Breast epithelium (tissue), 4 donors: ENCODE measurements around the gene PASK. TPM values are rescaled to one million over a fixed set of nuclear protein-coding genes. Genes with fewer than 3 reads are reported as not detected.

Experiments
- DNase-seq, 2 donors: peaks; one replicate each; pipeline ENCODE4 v3.0.0-alpha.2; 2019; ENCODE audit warnings: low spot score in 2 of 2
- H3K27ac ChIP-seq, 2 donors: fragments of 200-600 bp; sonication (generic) in 1 of 2; one replicate each; pipeline ENCODE4 v1.5.1; 2016 to 2019; ENCODE audit warnings: mild to moderate bottlenecking in 1 of 2
- H3K27me3 ChIP-seq, 2 donors: fragments of 200-600 bp; sonication (generic) in 1 of 2; one replicate each; pipeline versions ENCODE4 v1.5.1 to v1.6.0; 2017 to 2019; ENCODE audit warnings: control low read depth in 1 of 2, mild to moderate bottlenecking in 1 of 2
- H3K36me3 ChIP-seq: fragments of 200-600 bp; one replicate; pipeline ENCODE4 v1.5.1; 2019
- H3K4me1 ChIP-seq, 2 donors: fragments of 200-600 bp; sonication (generic); one replicate each; pipeline ENCODE4 v1.5.1; 2016 to 2019; ENCODE audit warnings: control low read depth in 1 of 2
- H3K4me3 ChIP-seq, 3 donors: fragments of 200-600 bp; sonication (generic); 1 replicate in 2 of 3; 2 replicates in 1 of 3; pipeline ENCODE4 v1.5.1; 2016 to 2019; ENCODE audit warnings: mild to moderate bottlenecking in 3 of 3, moderate library complexity in 2 of 3
- H3K9me3 ChIP-seq, 2 donors: fragments of 200-600 bp; sonication (generic) in 1 of 2; one replicate each; pipeline ENCODE4 v1.5.1; 2016 to 2019; ENCODE audit warnings: control low read depth in 1 of 2
- CTCF ChIP-seq, 3 donors: fragments of 450-650 bp; IDR thresholded peaks; one replicate each; pipeline ENCODE4 v1.5.1; 2016 to 2017; ENCODE audit warnings: antibody characterized with exemption in 3 of 3, mild to moderate bottlenecking in 3 of 3, moderate library complexity in 3 of 3
- POLR2A ChIP-seq: fragments of 450-650 bp; IDR thresholded peaks from one replicate; pipeline ENCODE4 v1.6.1; 2016; ENCODE audit warnings: antibody characterized with exemption, mild to moderate bottlenecking, moderate library complexity
- POLR2AphosphoS5 ChIP-seq, 3 donors: sonication (generic); formaldehyde crosslinking; IDR thresholded peaks; one replicate each; pipeline ENCODE4 v1.6.1; 2017; ENCODE audit warnings: antibody characterized with exemption in 3 of 3
- intact Hi-C: fragments of 100-400 bp; cut with DNase I; formaldehyde crosslinking; loops from one replicate; pipeline ENCODE4 v1.15.1; 2023; ENCODE audit warnings: low total_unique reads
- total RNA-seq, 3 donors: library from RNA; depleted of rRNA; stranded (reverse); fragments of >200 nt; gene quantifications; one replicate each; pipeline ENCODE4 v1.1.0, GENCODE V29; 2016

Gene PASK
- total RNA-seq, 3 donors from 2014 or later = 4.3 to 7.3 (median 6.6) TPM

GRCh38 chr2:241141214-241141770 is 8.0 kb downstream of the PASK start:
- TF ChIP-seq POLR2AphosphoS5 (IDR thresholded peaks at IDR 0.05) (no peak), CTCF (IDR thresholded peaks at IDR 0.05) (no peak), POLR2A (no peak)
- intact Hi-C loops = no loop called here
- Histone ChIP-seq H3K27me3 (no peaks in the 10 kb centered on the region), H3K9me3 (no peaks in the 10 kb centered on the region), H3K36me3 (no peaks in the 10 kb centered on the region), H3K4me3 (no peak overlapping the region), H3K27ac (no peak overlapping the region), H3K4me1 (no peaks in the 10 kb centered on the region)
- DNase-seq = no peak

- intact Hi-C loops = no loop called here
- H3K9me3 ChIP-seq = no peaks in the 10 kb centered on the region
- no peaks in the 10 kb centered on the region for H3K27me3 ChIP-seq
- H3K36me3 ChIP-seq = no peaks in the 10 kb centered on the region
- no peaks in the 10 kb centered on the region for H3K4me1 ChIP-seq
- H3K4me3 ChIP-seq = no peak overlapping the region
- no peak for DNase-seq
- TF ChIP-seq POLR2AphosphoS5 (IDR thresholded peaks at IDR 0.05) (no peak), CTCF (IDR thresholded peaks at IDR 0.05) (no peak), POLR2A (no peak)
- no peak overlapping the region for H3K27ac ChIP-seq
These were observed 8.8 kb downstream of the PASK start for GRCh38 chr2:241140445-241140840.

GRCh38 chr2:241139531-241140444 is 9.5 kb downstream of the PASK start:
- Histone ChIP-seq H3K4me1 (no peaks in the 10 kb centered on the region), H3K36me3 (no peaks in the 10 kb centered on the region), H3K4me3 (no peak overlapping the region), H3K27ac (no peak overlapping the region), H3K9me3 (no peaks in the 10 kb centered on the region), H3K27me3 (no peaks in the 10 kb centered on the region)
- no peak for TF ChIP-seq CTCF (IDR thresholded peaks at IDR 0.05)
- no peak for TF ChIP-seq POLR2AphosphoS5 (IDR thresholded peaks at IDR 0.05)
- TF ChIP-seq POLR2A = no peak
- no peak for DNase-seq
- intact Hi-C loops = no loop called here

- no peak for DNase-seq
- Histone ChIP-seq H3K4me1 (no peaks in the 10 kb centered on the region), H3K4me3 (no peak overlapping the region), H3K36me3 (no peaks in the 10 kb centered on the region), H3K27me3 (no peaks in the 10 kb centered on the region), H3K27ac (no peak overlapping the region), H3K9me3 (no peaks in the 10 kb centered on the region)
- no peak for TF ChIP-seq POLR2AphosphoS5 (IDR thresholded peaks at IDR 0.05)
- TF ChIP-seq CTCF (IDR thresholded peaks at IDR 0.05) = no peak
- TF ChIP-seq POLR2A = no peak
- intact Hi-C loops = no loop called here
These were observed 10.8 kb downstream of the PASK start for GRCh38 chr2:241138471-241138870.
